Hepatic stellate cell (primary cell): ENCODE measurements around the gene LAMB4.

ENCODE experiments used
- DNase-seq: peaks from one replicate; pipeline ENCODE4 v3.0.0; 2011; ENCODE audit warnings: low spot score

Gene LAMB4

DNA sequence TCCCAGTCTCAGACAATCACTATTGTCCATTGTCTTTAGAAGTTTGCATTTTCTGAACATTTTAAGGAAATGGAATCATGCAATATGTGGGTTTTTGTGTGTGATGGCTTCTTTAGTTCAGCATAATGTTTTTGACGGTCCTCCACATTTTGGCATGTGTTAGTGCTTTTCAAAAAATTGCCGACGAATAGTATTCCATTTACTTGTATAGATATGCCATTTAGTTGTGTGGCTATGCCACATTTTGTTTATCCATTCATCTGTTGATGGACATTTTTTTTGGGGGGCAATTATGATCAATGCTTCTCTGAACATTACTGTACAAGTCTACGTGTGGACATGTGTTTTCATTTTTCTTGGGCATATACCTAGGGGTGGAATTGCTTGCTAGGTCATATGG is 12.0 kb upstream of the LAMB4 start:
- no peak for DNase-seq

DNA sequence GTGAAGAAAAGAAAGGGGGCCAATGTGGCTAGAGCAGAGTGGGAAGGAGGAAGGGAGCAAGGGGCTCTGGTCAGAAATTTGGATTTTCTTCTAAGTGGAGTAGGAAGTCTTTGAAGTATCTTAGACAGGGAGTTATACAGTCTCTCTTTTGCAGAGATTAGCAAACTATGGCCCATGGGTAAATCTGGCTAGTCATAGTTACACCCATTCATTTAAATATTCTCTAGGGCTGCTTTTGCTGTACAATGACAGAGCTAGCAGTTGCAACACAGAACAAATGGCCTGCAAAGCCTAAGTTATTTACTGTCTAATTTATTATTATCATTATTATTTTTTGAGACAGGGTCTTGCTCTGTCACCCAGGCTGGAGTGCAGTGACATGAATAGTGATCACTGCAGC is 10.5 kb upstream of the LAMB4 start:
- no peak for DNase-seq

DNA sequence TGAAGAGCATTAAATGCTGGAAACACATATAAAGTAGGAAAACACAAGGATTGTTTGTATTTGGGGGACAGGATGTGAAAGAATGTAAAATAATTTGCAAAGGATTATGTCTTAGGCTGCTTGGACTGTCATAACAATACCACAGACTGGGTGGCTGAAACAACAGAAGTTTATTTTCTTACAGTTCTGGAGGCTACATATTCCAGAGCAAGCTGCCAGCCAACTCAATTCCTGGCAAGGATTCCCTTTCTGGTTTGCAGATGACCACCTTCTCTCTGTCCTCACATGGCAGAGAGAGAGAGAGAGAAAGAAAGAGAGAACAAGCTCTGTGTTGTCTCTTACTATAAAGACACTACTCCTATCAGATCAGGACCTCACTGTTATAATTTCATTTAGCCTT is 8.8 kb upstream of the LAMB4 start:
- DNase-seq = no peak

DNA sequence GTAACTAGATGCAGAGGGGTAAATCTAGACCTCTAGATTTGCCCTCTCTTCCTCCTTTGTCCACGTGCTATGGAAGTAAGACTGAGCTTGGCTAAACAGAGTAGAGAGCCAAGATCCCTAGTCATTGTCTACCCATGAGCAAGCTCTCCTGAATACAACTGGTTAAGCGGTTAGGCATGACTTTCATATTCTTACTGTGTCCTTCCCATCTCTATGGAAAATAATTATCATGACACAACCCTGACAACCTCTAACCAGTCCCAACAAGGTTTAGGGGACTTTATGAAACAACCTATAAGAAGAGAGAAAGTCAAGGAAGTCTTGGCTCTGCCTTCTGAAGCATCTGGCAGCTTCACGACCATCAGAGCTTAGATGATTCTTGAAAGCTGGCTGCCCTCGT is 7.8 kb upstream of the LAMB4 start:
- no peak for DNase-seq

DNA sequence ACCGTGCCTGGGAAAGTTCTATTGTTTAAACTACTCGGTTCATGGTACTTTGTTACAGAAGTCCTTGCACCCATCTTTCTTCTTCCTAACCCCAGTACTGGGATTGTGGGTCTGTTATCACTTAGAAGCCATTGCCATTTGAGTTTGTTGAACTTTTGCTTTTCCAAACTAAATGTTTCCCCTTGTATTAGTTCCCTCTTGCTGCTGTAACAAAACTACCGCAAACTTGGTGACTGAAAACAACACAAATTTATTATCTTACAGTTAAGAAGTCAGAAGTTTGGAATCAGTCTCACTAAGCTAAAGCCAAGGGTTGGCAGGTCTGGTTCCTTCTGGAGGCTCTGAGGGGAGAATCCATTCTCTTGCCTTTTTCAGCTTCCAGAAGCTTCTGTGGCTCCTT is 6.9 kb upstream of the LAMB4 start:
- DNase-seq = no peak

DNA sequence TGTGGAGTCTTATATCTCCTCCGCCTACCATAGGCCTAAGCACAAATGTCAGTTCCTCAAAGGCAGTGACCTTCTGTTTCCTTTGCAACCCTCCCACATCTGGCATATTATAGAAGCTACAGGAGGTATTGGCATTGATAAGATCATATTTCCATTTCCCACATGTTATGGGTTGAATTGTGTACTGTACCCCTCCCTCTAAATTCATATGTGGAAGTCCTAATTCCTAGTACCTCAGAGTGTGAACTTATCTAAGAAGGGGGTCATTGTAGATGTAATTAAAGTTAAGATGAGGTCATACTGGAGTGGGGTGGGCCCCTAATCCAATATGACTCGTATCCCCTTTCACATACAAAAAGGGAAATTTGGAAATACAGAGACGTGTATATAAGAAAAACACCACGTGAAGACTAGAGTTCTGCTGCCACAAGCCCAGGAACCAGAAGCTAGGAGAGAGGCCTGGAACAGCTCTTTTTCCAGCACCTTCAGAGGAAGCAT is 6.1 kb upstream of the LAMB4 start:
- no peak for DNase-seq

DNA sequence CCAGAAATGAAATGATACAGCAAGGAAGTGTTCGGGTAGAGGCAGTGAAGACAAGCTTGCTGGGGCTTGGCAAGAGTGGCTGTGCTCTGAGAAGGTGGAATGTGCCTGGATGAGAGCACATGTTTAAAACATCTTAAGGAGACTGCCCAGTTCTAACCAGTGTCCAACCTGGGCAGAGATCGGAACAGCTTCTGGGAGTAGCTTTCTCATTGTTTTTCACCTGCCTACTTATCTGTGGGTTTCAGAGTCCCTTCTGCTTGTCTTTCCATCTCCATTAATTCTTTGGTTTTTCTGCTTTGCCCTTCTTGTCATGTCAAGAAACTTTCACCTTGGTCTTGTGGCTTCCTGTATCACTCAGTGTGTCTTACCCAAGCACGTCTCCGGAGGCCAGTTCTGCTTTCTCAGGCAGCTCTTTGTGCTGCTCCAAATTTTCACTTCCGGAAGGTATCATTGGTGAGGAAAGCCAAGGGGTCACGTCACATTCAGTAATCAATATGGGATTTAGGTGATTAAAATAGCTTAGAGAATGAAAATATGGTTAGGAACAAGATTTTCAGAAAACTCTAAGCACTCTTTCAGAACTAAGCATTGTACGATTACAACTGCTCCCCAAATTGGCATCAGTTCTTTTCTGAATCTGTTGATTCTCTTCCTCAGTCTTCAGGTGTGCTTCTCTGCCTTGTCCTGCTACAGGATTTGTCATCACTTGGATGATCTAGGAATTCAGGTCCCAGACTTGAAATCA is 5.5 kb upstream of the LAMB4 start:
- DNase-seq = no peak

DNA sequence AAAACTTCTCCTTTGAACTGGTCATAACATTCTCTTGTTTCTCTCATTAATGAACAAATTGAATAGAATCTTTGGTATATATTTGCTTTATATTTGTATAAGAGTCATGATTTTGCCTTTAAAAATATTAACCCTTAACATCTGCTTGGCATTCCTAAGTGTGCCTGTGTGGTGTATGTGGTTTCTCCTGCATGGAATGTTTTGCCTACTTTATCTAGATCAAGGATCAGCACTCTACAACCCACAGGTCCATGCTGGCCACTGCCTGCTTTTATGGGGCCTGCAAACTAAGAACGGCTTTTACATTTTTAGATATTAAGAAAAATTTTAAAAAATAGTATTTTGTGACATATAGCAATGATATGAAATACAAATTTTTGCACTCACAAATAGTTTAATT is 4.3 kb upstream of the LAMB4 start:
- no peak for DNase-seq

DNA sequence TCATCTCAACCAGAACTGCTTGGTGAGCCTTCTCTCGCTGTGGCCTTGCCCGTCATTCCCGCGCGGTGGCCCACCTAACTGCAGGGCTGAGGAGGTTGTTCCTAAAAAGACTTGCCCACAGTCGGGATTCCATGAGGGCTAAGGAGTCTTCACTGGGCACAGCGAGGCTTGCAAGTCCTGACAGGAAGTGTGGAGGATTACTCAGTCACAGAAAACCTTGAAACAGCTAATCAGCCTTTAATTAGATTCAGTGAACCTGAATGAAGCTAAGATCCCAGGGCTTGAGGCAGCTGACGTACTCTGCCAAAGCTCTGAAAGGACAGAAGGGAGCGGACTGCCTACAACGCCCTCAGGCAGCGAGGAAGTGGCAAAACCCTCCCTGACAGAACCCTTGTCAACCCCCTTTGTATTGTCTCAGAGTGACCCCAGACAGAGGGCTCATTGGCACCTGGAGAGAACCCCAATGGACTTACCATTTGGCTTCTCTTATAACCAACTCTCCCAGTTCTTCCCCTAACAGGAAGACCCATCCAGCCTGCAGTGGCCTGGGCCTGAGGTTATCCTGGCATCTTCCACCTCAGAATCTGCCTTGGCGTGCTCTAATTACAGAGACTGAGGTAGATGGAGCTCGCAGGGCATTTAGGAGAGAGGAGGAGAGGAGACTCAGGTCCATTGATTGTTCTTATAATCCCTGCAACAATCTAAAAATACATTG is 2.5 kb upstream of the LAMB4 start:
- no peak for DNase-seq

DNA sequence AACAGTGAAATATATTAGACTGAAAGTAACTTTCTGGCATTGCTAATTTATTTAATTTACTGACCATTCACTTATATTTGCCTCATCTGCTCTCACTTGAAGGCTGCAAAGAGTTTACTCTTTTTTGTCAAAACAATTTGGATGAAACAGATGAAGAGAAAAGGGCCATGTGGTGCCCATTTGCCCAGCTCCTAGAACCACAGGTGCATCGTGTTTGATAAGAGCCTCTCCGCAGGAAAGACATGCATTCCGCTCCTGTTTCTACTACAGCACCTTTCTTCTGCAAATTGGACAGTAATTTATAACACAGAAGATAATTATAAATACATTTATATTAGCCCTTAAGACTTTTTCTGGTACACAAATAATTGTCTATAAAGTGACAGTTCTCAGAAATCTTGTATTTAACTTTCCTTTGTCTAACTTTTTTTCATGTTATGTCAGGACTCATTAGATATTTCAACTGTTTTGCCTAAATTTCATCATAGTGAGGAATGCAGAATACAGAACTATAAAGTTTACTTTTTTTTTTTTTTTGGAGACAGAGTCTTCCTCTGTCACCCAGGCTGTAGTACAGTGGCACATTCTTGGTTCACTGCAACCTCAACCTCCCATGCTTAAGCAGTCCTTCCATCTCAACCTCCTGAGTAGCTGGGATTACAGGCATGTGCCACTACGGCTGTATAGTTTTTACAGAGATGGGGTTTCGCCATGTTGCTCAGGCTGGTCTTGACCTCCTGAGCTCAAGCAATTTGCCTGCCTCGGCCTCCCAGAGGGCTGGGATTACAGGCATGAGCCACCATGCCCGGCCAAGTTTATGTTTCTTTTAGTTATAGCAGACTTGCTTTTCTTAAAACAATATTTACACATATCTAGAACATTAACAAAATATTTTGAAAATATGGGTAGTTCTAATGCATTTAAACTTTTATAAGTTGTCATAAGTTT is 869 bp downstream of the LAMB4 start:
- no peak for DNase-seq

DNA sequence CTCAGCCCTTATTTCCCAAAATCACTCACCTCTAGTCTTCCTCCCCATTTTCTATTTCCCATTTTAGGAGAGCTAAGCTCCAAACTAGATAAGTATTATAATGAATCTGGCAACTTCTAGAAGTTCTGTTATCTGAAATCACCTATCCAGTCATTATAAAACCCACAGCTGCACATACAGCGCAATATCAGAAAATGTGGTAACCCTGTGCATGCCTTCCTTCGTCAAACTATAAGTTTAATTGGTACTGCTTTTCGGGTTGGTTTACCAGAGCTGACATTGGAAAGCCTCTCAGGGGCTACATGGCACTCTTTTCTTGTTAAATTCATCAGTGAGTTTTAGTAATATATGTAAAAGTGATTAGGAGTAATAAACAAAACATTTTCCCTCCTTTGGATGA is 1.6 kb downstream of the LAMB4 start:
- DNase-seq = no peak

DNA sequence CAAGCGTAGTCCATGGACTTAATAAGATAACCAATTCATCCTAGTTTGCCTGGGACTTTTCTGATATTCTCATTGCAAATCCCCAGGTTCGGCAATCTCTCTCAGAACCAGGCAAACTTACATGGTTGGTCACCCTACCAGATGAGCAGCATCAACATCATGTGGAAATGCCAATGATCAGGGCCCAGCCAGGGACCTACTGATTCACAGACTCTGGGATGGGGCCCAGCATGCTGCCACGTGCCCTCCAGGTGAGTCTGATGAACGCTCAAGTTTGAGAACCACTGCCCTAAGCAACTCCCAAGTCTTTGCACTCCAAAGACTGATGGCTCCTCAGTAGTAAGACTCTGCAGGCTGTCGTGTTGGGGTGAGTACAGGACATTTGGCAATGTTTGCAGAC is 2.7 kb downstream of the LAMB4 start:
- DNase-seq = no peak

DNA sequence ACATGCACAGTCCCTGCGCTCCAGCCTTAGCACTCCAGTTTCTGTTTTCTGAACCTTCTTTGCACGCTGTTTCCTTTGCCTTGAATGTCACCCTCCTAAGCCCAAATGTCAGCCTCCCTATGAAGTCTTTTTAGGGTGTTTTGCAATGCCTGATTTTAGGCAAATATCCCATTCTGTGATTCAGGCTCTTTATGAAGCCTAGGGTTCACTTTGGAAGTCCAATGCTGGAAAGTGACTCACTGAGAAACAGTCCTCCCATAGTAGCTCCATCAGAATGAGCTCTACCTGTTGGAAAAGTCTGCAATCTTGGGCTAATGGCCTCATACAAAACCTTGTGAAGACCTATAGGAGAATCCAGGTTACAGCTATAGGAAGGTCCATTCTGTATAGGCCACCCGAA is 5.3 kb downstream of the LAMB4 start:
- DNase-seq = no peak

DNA sequence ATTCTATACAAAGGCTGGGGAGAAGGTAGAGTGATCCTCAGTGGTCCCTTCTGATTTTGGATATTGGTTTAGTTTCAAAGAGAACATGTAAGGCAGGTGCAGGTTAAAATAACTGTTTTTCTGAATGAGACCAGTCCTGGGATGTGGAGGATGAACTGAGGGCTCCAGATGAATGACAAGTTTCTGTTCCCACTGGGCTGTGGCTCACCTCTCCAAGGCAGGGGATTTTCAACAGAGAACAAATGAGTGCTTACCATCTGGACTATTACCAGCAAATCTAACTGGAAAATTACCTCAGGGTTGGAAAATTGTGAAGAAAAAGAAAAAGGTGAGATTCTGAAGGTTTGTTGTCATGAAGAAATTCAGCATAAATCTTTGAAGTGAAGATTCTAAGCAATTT is 8.0 kb downstream of the LAMB4 start:
- DNase-seq = no peak

DNA sequence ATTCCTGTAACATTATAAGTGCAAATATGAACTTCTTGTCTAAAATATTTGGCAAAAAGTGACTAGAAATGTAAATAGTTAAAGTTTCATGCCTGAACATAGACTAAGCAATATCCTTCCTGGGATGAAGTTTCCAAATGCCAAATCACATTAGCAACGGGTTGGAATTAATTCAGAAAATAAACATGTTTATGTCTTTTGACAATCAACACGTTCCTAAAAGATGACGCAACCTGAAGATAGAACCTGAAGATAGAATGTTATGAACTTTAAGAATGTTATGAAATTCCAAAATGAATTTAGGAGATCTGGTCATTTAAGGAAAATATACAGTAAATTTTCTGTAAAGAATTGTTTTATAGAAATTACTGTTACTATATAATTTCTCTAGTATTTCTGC is 9.2 kb downstream of the LAMB4 start:
- DNase-seq = no peak

DNA sequence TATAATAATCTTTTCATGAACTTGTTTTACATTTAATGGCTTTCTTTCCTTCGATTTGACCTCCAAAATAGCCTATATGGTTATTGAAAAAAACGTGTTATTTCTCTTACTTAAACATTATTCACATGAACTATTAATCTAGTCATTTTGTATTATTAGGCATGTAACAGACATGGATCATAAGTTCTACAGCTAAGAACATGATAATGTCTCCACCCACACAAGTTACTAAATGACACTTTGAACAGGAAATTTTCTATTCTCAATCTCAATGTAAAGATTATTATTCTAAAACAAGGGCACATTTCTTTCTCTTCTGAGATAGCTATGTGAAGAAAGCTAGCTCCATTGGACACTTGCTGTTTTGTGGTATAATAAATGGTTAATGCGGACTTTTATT is 10.0 kb downstream of the LAMB4 start:
- DNase-seq = no peak

DNA sequence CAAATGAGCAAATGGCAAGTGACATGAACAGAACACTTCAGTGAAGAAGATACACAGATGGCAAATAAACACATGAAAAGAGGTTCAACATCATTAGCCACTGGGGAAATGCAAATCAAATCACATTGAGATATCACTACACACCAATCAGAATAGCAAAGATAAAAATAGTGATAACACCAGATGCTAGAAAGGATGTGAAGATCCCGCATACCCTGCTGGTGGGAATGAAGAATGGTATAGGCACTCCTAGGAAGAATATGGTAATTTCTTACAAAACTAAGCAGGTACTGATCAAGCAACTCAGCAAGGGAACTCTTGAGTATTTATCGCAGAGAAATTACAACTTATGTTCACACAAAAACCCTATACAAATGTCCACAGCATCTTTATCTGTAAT is 11.2 kb downstream of the LAMB4 start:
- DNase-seq = no peak

DNA sequence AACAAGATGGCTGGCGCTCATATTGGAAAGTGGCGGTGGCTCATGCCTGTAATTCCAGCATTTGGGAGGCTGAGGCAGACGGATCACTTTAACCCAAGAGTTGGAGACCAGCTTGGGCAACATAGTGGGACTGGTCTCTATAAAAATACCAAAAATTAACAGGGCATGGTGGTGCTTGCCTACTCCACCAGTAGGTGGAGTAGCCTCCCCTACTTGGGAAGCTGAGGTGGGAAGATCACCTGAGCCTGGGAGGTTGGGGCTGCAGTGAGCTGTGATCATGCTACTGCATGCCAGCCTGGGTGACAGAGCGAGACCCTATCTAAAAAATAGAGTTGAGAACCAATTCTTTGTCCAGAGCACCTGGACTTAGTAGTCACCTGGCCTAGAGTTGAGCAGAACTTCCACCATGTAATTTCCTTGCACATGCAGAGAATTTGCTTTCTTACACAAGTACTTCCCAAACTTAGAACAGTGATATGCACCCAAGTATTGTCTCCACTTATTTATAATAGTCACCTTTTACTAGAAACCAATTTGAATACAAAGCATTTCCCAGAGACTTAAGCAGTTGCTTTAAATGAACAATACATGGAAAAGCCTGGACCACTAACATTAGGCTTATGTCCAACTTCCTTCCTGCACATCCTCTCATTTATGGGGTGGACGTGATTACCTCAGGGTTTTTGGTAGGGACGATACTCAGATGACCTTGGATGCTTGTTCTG is 15.9 kb downstream of the LAMB4 start:
- DNase-seq = no peak

DNA sequence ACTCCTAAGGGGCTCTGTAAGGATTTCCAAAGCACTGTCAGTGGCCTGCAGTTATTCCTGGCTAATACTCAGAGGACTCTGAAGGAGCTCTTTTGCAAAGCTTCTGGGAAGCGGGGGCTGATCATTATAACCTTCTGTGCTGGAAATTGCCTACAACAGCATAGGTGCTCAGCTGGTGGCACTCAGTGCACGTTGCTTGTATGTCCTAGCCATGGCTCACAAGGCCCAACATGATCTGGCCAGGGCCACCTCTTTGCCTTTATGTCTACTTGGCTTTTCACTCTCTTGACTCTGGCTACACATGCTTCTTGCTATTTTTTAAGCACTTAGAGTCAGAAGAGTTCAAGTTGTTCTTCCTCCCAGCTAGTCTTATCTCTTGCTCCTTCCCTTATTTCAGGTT is 17.5 kb downstream of the LAMB4 start:
- no peak for DNase-seq

DNA sequence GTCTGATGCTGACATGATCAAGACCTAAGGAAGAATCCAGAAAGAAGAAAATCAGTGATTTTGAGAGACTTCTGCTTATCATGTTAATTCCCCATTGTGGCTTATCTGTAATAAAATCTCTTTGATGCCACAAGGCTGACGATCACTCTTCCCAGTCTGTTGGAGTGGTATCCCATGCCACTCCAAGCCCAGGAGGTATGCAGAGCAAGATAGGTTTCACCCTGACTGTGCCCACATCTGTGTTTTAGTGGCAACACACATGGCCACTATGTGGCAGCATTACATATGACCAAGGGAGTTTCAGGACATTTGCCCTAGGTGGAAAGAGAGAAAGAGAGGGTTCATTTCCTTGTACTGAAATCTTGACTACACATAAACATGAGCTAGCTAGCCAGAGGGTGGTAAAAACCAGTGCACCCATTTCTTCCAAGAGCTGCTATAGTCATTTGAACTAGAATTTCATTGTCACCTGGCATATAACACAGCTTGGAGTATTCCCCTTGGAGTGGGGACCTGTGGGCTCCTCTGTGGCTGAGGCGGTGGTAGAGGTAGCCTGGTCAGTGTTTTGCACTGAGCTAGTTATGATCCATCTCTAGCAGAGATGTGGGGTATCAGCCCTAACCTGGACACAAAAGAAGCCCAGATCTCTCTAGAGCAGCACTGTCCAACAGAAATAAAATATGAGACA is 20.8 kb downstream of the LAMB4 start:
- no peak for DNase-seq

DNA sequence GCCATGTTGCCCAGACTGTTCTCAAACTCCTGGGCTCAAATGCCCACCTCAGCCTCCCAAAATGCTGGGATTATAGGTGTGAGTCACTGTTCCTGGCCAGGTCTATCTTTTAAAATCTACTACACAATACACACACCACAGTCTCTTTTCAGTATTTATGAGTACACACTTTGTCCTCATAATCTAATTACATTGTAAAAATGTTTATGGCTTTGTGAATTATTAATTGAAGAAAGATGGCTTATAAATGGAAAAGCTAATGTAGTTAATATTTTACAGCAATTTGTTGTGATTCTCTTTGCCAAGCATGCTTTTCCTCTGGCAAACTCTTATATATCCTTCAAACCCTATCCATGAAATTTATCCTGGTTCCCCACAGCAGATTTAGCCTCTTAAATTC is 22.0 kb downstream of the LAMB4 start:
- DNase-seq = no peak
